Embryonic facial prominence (tissue), 1 donor: ENCODE results near the gene LDLRAD4.

Experiments
- DNase-seq: peaks from one replicate; pipeline ENCODE4 v3.0.0-alpha.2; 2016; ENCODE audit errors: extremely low spot score

LDLRAD4 gene

GRCh38 chr18:13548966-13549879 is 330.7 kb downstream of the LDLRAD4 start:
- DNase-seq = no peak

- no peak for DNase-seq
Measured at GRCh38 chr18:13549880-13550232, 331.3 kb downstream of the LDLRAD4 start.

GRCh38 chr18:13550418-13551304 is 332.1 kb downstream of the LDLRAD4 start:
- DNase-seq = no peak

- DNase-seq = no peak
Measured at GRCh38 chr18:13551305-13551603, 332.7 kb downstream of the LDLRAD4 start.

- no peak for DNase-seq
Measured at GRCh38 chr18:13551841-13552733, 333.5 kb downstream of the LDLRAD4 start.

- no peak for DNase-seq
Measured at GRCh38 chr18:13553449-13553848, 334.9 kb downstream of the LDLRAD4 start.

GRCh38 chr18:13555192-13555591 is 336.6 kb downstream of the LDLRAD4 start:
- DNase-seq = no peak

GRCh38 chr18:13555865-13556264 is 337.3 kb downstream of the LDLRAD4 start:
- DNase-seq = no peak

GRCh38 chr18:13556502-13556901 is 337.9 kb downstream of the LDLRAD4 start:
- DNase-seq = no peak

GRCh38 chr18:13558124-13558523 is 339.6 kb downstream of the LDLRAD4 start:
- DNase-seq = no peak

- DNase-seq = no peak
Measured at GRCh38 chr18:13558790-13559189, 340.2 kb downstream of the LDLRAD4 start.

- DNase-seq = no peak
Measured at GRCh38 chr18:13559754-13560153, 341.2 kb downstream of the LDLRAD4 start.

- no peak for DNase-seq
Measured at GRCh38 chr18:13560306-13560705, 341.7 kb downstream of the LDLRAD4 start.

GRCh38 chr18:13562494-13563029 is 344.0 kb downstream of the LDLRAD4 start:
- DNase-seq = no peak

GRCh38 chr18:13563390-13563805 is 344.8 kb downstream of the LDLRAD4 start:
- no peak for DNase-seq

GRCh38 chr18:13564579-13564978 is 346.0 kb downstream of the LDLRAD4 start:
- DNase-seq = no peak

- no peak for DNase-seq
Measured at GRCh38 chr18:13565228-13565627, 346.7 kb downstream of the LDLRAD4 start.

GRCh38 chr18:13566941-13567746 is 348.6 kb downstream of the LDLRAD4 start:
- DNase-seq = no peak

- DNase-seq = no peak
Measured at GRCh38 chr18:13568443-13569392, 350.2 kb downstream of the LDLRAD4 start.

- no peak for DNase-seq
Measured at GRCh38 chr18:13570216-13570615, 351.7 kb downstream of the LDLRAD4 start.
